Measurements from ENCODE around the gene ST14. TPM values are rescaled to one million over a fixed set of nuclear protein-coding genes. Genes with fewer than 3 reads are reported as not detected.
A peak's percentile ranks its signal among the peaks of the same experiment; 100 is the strongest.

ST14 gene
- total RNA-seq, 2 experiments from 2014 or later, result not detected

DNA sequence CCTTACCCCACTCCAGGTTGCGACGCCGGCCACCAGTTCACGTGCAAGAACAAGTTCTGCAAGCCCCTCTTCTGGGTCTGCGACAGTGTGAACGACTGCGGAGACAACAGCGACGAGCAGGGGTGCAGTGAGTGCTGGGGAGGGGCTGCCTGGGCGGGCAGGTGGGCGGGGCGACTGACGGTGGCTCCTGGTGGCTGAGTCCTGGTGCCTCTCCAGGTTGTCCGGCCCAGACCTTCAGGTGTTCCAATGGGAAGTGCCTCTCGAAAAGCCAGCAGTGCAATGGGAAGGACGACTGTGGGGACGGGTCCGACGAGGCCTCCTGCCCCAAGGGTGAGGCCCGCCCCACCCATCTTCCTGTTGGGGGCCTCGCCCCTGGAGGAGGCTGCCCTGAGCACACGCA lies 38.7 kb downstream of the ST14 start:
- ChIA-PET POLR2A (no interaction called here), CTCF (interaction anchor here (0.7 kb wide), 1 partner anchor 14 kb away, joined by 4 read pairs; no protein-coding TSS in a partner anchor)
- H3K9me3 Mint-ChIP-seq, result no peaks in the 10 kb centered on the region
- H3K36me3 Mint-ChIP-seq, result no peaks in the 10 kb centered on the region
- H3K27ac Mint-ChIP-seq, result no peak overlapping the region
- H3K4me3 Mint-ChIP-seq, result no peak overlapping the region
- no peak for DNase-seq
- intact Hi-C loops (cut with micrococcal nuclease), result no loop called here
- no peaks in the 10 kb centered on the region for H3K4me1 Mint-ChIP-seq (ENCODE audit: low read depth)
- H3K27me3 Mint-ChIP-seq, result no peaks in the 10 kb centered on the region

DNA sequence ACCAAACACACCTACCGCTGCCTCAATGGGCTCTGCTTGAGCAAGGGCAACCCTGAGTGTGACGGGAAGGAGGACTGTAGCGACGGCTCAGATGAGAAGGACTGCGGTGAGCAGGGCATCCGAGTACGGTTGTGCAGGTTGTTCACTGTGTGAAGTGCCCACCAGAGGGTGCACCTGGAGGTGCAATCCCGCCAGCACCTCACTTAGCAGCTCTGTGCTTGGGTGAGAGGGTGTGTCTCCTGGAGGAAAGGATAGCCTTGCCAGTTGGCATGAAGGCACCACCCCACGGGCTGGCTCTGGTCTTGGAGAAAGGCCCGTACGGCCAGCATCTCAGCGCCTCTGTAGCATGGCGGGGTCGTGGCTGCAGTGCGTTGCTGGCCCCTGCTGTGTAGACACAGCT lies 39.4 kb downstream of the ST14 start:
- ChIA-PET POLR2A (no interaction called here), CTCF (no interaction called here)
- DNase-seq, result no peak
- Mint-ChIP-seq H3K36me3 (no peaks in the 10 kb centered on the region), H3K4me3 (no peak overlapping the region), H3K9me3 (no peaks in the 10 kb centered on the region), H3K27ac (no peak overlapping the region), H3K27me3 (no peaks in the 10 kb centered on the region), H3K4me1 (ENCODE audit: low read depth) (no peaks in the 10 kb centered on the region)
- intact Hi-C loops (cut with micrococcal nuclease), result no loop called here

GRCh38 chr11:130199792-130200191 lies 40.2 kb downstream of the ST14 start:
- ChIA-PET POLR2A (no interaction called here), CTCF (no interaction called here)
- intact Hi-C loops (cut with micrococcal nuclease), result no loop called here

GRCh38 chr11:130201026-130201425 lies 41.4 kb downstream of the ST14 start:
- CTCF ChIA-PET, result interaction anchor here (0.6 kb wide), 1 partner anchor 10 kb away, joined by 5 read pairs; no protein-coding TSS in a partner anchor
- H3K27ac Mint-ChIP-seq, result no peak overlapping the region

More at GRCh38 chr11:130199792-130200191, 40.2 kb downstream of the ST14 start:
- no peaks in the 10 kb centered on the region for H3K36me3 Mint-ChIP-seq
- no peak for DNase-seq
- H3K9me3 Mint-ChIP-seq, result no peaks in the 10 kb centered on the region
- no peaks in the 10 kb centered on the region for H3K27me3 Mint-ChIP-seq
- H3K4me1 Mint-ChIP-seq (ENCODE audit: low read depth), result no peaks in the 10 kb centered on the region
- H3K4me3 Mint-ChIP-seq, result no peak overlapping the region
- no peak overlapping the region for H3K27ac Mint-ChIP-seq

GRCh38 chr11:130202009-130202817 lies 42.6 kb downstream of the ST14 start:
- ChIA-PET CTCF (no interaction called here), POLR2A (no interaction called here)
- Mint-ChIP-seq H3K4me3 (no peak overlapping the region), H3K27ac (no peak overlapping the region), H3K36me3 (no peaks in the 10 kb centered on the region), H3K4me1 (ENCODE audit: low read depth) (no peaks in the 10 kb centered on the region), H3K9me3 (no peaks in the 10 kb centered on the region), H3K27me3 (no peaks in the 10 kb centered on the region)
- no peak for DNase-seq
- intact Hi-C loops (cut with micrococcal nuclease), result no loop called here

More at GRCh38 chr11:130201026-130201425, 41.4 kb downstream of the ST14 start:
- no peaks in the 10 kb centered on the region for H3K36me3 Mint-ChIP-seq
- intact Hi-C loops (cut with micrococcal nuclease), result no loop called here
- no peak overlapping the region for H3K4me3 Mint-ChIP-seq
- DNase-seq, result no peak
- POLR2A ChIA-PET, result no interaction called here
- no peaks in the 10 kb centered on the region for H3K9me3 Mint-ChIP-seq
- H3K27me3 Mint-ChIP-seq, result no peaks in the 10 kb centered on the region
- no peaks in the 10 kb centered on the region for H3K4me1 Mint-ChIP-seq (ENCODE audit: low read depth)

GRCh38 chr11:130202818-130203689 lies 43.5 kb downstream of the ST14 start:
- CTCF ChIA-PET, result no interaction called here
- Mint-ChIP-seq H3K4me1 (ENCODE audit: low read depth) (no peaks in the 10 kb centered on the region), H3K27me3 (no peaks in the 10 kb centered on the region), H3K27ac (no peak overlapping the region), H3K4me3 (no peak overlapping the region), H3K36me3 (no peaks in the 10 kb centered on the region), H3K9me3 (no peaks in the 10 kb centered on the region)
- POLR2A ChIA-PET, result no interaction called here
- intact Hi-C loops (cut with micrococcal nuclease), result no loop called here
- no peak for DNase-seq

DNA sequence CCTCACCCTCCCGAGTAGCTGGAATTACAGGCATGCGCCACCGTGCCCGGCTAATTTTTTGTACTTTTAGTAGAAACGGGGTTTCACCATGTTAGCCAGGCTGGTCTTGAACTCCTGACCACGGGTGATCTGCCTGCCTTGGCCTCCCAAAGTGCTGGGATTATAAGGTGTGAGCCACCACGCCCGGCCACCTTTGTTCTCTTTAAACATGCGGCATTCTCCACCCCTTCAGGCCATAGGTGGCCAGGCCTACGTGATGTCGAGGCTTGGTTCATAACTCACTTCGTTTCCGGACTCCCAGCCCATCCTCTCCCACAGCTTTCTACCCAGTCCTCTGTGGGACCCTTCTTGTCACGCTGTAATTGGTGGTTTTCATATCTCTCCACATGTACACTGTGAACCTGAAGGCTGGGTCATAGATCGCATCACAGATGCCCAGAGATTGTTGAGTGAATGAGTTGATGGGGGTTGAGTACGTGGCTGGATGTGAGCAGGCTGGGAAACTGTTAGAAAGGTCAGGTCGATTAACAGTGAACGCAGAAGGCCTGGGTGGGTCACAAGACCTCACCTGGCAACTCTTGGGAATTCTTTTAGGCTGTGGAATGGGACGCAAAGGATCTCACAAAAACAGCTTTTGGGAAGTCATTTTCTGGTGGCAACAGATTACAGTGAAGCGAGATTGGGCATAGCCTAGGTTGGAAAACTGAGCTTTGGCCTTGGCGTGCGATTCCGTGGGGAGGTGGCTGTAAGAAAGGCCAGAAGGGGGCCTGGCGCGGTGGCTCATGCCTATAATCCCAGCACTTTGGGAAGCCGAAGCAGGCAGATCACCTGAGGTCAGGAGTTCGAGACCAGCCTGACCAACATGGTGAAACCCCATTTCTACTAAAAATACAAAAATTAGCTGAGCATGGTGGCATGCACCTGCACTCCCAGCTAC lies 44.5 kb downstream of the ST14 start:
- intact Hi-C loops (cut with micrococcal nuclease), result no loop called here
- no peaks in the 10 kb centered on the region for H3K36me3 Mint-ChIP-seq
- H3K27ac Mint-ChIP-seq, result no peak overlapping the region
- no peak overlapping the region for H3K4me3 Mint-ChIP-seq
- CTCF ChIA-PET, result no interaction called here
- no peaks in the 10 kb centered on the region for H3K27me3 Mint-ChIP-seq
- no peak for DNase-seq
- no peaks in the 10 kb centered on the region for H3K4me1 Mint-ChIP-seq (ENCODE audit: low read depth)
- POLR2A ChIA-PET, result no interaction called here
- no peaks in the 10 kb centered on the region for H3K9me3 Mint-ChIP-seq

- ChIA-PET CTCF (no interaction called here), POLR2A (no interaction called here)
- no peaks in the 10 kb centered on the region for H3K4me1 Mint-ChIP-seq (ENCODE audit: low read depth)
- H3K27ac Mint-ChIP-seq, result no peak overlapping the region
- no peaks in the 10 kb centered on the region for H3K27me3 Mint-ChIP-seq
- no peak for DNase-seq
- no peak overlapping the region for H3K4me3 Mint-ChIP-seq
- H3K9me3 Mint-ChIP-seq, result no peaks in the 10 kb centered on the region
- H3K36me3 Mint-ChIP-seq, result no peaks in the 10 kb centered on the region
- intact Hi-C loops (cut with micrococcal nuclease), result no loop called here
Measured at GRCh38 chr11:130204703-130205095, 45.1 kb downstream of the ST14 start.

DNA sequence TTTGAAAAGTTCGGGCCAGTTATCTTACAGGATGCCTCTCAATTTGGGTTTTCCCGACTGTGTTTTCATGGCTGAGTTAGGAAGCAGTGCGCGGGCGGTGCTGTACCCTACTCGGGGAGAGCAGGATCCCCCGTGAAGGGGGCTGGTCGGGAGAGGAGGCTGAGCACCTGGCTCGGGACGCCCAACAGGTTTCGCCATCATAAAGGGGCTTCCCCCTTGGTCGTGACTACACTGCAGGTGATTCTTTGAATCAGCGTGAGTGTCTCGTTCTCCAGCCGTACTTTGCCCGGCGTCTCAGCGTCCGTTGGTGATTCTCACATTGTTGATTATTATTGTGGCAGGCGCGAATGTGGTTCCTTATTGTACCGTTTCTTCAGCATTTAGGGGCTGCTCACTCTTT lies 46.6 kb downstream of the ST14 start:
- intact Hi-C loops (cut with micrococcal nuclease), result no loop called here
- ChIA-PET POLR2A (no interaction called here), CTCF (interaction anchor here (1.1 kb wide), 1 partner anchor 656 kb away, joined by 6 read pairs; no protein-coding TSS in a partner anchor)
- H3K4me1 Mint-ChIP-seq (ENCODE audit: low read depth), result no peaks in the 10 kb centered on the region
- no peaks in the 10 kb centered on the region for H3K9me3 Mint-ChIP-seq
- no peak for DNase-seq
- no peak overlapping the region for H3K4me3 Mint-ChIP-seq
- no peaks in the 10 kb centered on the region for H3K27me3 Mint-ChIP-seq
- no peak overlapping the region for H3K27ac Mint-ChIP-seq
- no peaks in the 10 kb centered on the region for H3K36me3 Mint-ChIP-seq

- Mint-ChIP-seq H3K36me3 (no peaks in the 10 kb centered on the region), H3K27me3 (no peaks in the 10 kb centered on the region), H3K4me1 (ENCODE audit: low read depth) (no peaks in the 10 kb centered on the region), H3K4me3 (no peak overlapping the region), H3K9me3 (no peaks in the 10 kb centered on the region), H3K27ac (no peak overlapping the region)
- intact Hi-C loops (cut with micrococcal nuclease), result no loop called here
- ChIA-PET CTCF (interaction anchor here (0.6 to 1.6 kb wide), 3 partner anchors 13 to 654 kb away, joined by 3 to 5 read pairs (median 3); no protein-coding TSS in a partner anchor), POLR2A (no interaction called here)
- DNase-seq, result peak; percentile 4
Measured at GRCh38 chr11:130208241-130209127, 48.9 kb downstream of the ST14 start.
